ENCODE results near the gene CRMP1.

The CRMP1 gene

DNA sequence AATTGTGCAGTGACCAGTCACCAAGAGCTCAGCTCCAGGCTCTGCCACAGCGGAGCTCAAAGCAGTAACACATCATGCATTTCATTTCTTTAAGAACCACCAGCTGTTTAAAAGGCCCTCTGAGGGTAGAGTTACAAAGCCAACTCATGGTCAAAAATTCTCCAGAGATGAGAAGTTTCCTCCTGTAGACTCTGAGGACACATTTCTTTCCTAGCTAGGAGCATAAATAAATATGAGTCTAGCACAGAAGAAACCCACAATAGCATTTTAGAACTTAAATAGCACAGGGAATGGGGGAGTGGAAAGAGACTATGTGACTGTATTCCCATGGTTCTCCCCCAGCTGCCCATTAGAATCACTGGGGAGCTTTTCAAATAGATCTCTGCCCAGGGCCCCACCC is 6.5 kb upstream of the CRMP1 start:
- DNase-seq (ENCODE audit: low read depth): no peak
- TF ChIP-seq, protein P1, sequence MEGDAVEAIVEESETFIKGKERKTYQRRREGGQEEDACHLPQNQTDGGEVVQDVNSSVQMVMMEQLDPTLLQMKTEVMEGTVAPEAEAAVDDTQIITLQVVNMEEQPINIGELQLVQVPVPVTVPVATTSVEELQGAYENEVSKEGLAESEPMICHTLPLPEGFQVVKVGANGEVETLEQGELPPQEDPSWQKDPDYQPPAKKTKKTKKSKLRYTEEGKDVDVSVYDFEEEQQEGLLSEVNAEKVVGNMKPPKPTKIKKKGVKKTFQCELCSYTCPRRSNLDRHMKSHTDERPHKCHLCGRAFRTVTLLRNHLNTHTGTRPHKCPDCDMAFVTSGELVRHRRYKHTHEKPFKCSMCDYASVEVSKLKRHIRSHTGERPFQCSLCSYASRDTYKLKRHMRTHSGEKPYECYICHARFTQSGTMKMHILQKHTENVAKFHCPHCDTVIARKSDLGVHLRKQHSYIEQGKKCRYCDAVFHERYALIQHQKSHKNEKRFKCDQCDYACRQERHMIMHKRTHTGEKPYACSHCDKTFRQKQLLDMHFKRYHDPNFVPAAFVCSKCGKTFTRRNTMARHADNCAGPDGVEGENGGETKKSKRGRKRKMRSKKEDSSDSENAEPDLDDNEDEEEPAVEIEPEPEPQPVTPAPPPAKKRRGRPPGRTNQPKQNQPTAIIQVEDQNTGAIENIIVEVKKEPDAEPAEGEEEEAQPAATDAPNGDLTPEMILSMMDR (conservative IDR thresholded peaks at IDR 0.05; ENCODE audit: control insufficient read depth, insufficient read depth, low read depth, low read length): no peak
- H3K4me3 ChIP-seq (ENCODE audit: control insufficient read depth, low read depth, low read length): no peak overlapping the region

DNA sequence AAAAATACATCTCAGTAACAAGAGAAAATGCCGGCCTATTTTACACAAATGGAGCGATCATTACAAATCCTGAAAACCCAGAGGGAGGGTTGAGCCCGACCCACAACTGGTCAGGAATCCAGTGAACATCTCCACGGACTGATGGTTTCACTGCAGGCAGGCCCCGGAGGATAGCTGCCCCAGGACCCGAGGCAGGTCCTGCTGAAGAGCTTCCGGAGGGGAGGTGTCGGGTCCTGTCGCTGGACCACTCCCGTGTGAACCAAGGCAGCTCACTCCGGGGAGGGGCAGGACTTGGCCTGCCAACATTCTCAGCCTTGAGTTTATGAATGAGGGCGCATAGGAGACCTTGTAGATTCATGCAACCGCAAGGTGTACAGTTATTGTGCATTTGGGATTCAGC is 4.8 kb upstream of the CRMP1 start:
- no peak for DNase-seq (ENCODE audit: low read depth)
- TF ChIP-seq, protein P1 (conservative IDR thresholded peaks at IDR 0.05; ENCODE audit: control insufficient read depth, insufficient read depth, low read depth, low read length): no peak
- no peak overlapping the region for H3K4me3 ChIP-seq (ENCODE audit: control insufficient read depth, low read depth, low read length)

DNA sequence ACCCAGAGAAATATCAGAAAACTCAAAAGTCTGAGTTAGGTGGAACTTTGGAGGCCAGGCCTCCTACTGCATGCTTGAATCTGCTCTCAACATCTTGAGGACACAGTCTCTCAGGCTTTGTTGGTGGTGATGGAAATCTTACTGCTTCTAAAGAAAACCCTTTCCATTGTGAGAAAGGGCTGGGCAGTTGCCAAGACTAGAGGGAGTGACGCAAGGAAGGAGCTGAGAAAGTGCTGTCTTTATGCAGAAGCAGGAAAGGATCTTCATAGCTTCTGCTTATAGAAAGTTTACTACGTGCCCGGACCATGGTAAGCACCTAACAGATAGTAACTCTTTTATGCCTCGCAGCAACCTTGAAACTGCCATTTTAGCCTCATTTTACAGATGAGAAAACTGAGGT is 2.4 kb upstream of the CRMP1 start:
- TF ChIP-seq, protein P1 (conservative IDR thresholded peaks at IDR 0.05; ENCODE audit: control insufficient read depth, insufficient read depth, low read depth, low read length): no peak

DNA sequence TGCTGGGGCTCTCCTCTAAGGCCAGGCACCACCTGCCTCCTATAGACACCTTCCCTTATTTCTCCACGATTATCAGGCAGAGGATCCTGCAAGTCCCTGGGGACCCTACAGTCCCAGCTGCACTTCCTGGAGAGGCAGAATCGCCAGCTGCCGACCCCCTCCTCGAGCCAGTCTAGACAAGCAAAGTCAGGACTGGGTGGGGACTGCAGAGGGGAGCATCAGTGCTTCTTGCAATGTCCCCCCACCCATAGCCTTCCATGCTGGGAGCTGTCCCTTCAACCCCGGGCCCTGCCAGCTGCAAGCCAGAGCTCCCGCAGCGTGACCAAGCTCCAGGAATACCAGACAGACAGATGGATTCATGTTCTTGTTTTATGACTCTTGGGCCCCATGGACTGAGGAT is 1.4 kb upstream of the CRMP1 start:
- TF ChIP-seq, protein P1 (conservative IDR thresholded peaks at IDR 0.05; ENCODE audit: control insufficient read depth, insufficient read depth, low read depth, low read length): no peak
- no peak for DNase-seq (ENCODE audit: low read depth)
- no peak overlapping the region for H3K4me3 ChIP-seq (ENCODE audit: control insufficient read depth, low read depth, low read length)

More for the DNA sequence above, 2.4 kb upstream of the CRMP1 start:
- H3K4me3 ChIP-seq (ENCODE audit: control insufficient read depth, low read depth, low read length): no peak overlapping the region
- no peak for DNase-seq (ENCODE audit: low read depth)

DNA sequence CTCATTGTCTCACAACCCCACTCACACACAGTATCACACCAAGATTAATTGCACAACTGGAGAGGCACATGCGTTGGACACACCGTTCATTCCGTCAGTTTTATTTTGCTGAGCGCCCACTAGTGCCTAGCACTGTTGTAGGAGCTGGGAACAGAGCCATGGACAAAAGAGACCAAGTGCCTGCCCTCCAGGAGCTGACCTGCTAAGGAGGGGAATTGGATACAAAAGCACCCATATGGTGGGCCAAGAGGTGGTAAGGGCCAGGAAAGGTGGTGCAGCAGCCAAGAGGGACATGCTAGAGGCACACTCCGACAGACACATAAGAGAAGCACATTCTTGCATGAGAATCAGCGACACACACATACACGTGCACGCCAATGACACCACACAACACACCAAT is 705 bp upstream of the CRMP1 start:
- TF ChIP-seq, protein P1 (conservative IDR thresholded peaks at IDR 0.05; ENCODE audit: control insufficient read depth, insufficient read depth, low read depth, low read length): no peak
- DNase-seq (ENCODE audit: low read depth): no peak

DNA sequence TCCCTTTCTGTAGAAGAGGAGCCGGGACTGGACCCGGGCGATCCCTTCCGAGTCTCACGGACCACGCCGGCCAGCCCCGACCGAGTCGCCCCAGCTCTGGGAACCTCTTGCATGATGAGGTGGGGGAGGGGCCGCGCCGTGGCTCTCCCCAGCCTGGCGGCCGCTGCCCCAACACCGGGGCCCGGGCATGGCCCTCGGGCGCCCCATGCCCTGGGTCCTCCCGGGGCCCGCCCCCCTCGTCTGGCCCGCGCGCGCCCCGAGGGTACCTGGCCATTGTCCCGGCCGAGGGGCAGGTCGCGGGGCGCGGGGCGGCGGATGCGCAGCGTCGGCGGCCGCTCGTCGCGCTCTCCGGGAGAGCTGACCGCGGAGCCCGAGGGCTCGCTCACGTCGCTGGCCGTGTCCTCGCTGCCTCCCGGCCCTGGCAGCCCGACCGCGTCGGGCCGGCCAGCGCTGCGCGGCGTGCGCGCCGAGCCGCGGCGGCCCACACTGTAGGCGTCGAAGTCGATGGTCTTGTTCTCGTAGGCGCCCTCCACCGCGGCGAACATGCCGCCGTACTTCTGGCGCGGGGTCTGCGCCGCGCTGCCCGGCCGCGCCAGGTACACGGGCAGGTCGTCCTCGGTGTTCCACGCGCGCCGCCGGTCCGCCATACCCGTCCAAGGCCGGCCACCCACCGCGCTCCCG is 423 bp downstream of the CRMP1 start:
- no peak for DNase-seq (ENCODE audit: low read depth)
- no peak overlapping the region for H3K4me3 ChIP-seq (ENCODE audit: control insufficient read depth, low read depth, low read length)
- TF ChIP-seq, protein P1 (conservative IDR thresholded peaks at IDR 0.05; ENCODE audit: control insufficient read depth, insufficient read depth, low read depth, low read length): no peak

More for the DNA sequence above, 705 bp upstream of the CRMP1 start:
- H3K4me3 ChIP-seq (ENCODE audit: control insufficient read depth, low read depth, low read length): no peak overlapping the region
